Peyer's patch (tissue), 4 donors: ENCODE measurements around the gene RABGGTA.

Experiments
- POLR2A ChIP-seq, 2 donors: fragments of 450-650 bp; IDR thresholded peaks; one replicate each; pipeline ENCODE4 v1.5.1; 2017; ENCODE audit warnings: antibody characterized with exemption in 2 of 2, mild to moderate bottlenecking in 2 of 2, moderate library complexity in 2 of 2
- TF ChIP-seq, protein P1 (sequence below), 6 experiments: fragments of 450-650 bp in 4 of 6; fragments of 200-600 bp in 2 of 6; sonication (generic) in 1 of 6; IDR thresholded peaks; one replicate each; pipeline ENCODE4 v1.5.1; 2017 to 2019; ENCODE audit warnings: antibody characterized with exemption in 6 of 6, mild to moderate bottlenecking in 3 of 6, moderate library complexity in 1 of 6

DNA sequence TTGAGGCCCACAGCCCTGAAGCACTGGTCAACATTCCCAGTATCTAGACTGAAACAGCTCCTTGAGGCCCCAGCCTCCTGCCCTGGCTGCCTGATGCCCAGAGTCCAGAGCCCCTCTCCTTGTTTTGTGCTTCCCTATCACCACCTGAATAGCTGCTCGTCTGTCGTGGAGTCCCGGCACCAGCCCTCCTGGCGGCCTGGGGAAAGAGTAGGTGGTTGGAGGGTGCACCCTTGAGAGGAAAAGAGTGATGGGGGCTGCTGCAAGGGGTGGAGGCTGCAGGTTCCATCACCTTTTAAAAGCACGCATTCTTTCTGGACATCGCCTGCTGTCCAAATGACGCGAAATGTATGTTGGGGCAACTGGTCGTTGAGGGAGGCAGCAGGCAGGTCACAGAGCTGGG lies 3.2 kb downstream of the RABGGTA start:
- no peak for TF ChIP-seq POLR2A (IDR thresholded peaks at IDR 0.05)
- TF ChIP-seq, protein P1, sequence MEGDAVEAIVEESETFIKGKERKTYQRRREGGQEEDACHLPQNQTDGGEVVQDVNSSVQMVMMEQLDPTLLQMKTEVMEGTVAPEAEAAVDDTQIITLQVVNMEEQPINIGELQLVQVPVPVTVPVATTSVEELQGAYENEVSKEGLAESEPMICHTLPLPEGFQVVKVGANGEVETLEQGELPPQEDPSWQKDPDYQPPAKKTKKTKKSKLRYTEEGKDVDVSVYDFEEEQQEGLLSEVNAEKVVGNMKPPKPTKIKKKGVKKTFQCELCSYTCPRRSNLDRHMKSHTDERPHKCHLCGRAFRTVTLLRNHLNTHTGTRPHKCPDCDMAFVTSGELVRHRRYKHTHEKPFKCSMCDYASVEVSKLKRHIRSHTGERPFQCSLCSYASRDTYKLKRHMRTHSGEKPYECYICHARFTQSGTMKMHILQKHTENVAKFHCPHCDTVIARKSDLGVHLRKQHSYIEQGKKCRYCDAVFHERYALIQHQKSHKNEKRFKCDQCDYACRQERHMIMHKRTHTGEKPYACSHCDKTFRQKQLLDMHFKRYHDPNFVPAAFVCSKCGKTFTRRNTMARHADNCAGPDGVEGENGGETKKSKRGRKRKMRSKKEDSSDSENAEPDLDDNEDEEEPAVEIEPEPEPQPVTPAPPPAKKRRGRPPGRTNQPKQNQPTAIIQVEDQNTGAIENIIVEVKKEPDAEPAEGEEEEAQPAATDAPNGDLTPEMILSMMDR (IDR thresholded peaks at IDR 0.05) = no peak
